ENCODE data around the gene PGLYRP4.

DNA sequence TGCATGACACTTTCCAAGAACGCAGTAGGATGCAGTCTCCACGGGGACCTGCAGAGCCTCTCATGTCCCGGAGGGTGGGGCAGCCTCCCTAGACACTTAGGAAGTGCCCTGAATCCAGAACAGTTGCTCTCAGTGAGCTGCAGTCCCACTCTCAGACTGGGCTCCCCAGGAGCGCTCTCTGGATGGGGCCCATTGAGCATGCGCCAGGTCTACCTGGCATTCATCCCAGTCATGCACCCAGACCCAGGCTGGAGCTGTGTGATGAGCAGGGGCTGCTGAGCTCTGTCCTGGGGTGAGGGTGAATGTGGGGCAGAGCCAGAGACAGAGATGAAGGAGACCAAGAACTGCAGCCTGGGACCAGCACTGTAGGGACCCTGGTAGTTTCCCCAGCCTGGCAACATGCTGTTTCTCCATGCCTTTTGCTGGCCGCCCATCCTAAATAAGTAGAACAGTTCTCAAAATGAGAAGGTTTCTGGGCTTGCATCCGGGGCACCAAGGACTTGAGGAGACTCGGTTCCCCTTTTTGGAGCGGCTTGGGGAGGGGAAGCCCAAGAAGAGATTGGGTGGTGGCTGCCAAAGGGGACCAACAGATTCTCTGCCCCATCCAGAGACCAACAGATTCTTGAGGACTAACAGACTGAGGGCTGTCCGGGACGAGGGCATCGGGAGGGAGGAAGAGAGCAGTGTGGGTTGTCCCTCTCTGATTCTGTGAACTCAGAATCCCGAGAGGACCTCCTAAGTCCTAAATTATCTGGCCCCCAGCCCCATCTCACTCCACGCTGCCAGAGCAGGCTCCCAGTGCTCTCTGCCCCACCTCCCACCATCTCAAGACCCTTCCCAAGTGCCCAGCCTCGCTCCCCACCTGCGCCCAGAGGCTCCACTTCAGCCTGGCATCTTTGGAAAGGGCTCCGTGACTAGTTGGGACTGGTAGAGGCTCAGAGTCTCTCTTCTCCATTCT is 1.0 kb upstream of the PGLYRP4 start:
- TF ChIP-seq, protein P1, sequence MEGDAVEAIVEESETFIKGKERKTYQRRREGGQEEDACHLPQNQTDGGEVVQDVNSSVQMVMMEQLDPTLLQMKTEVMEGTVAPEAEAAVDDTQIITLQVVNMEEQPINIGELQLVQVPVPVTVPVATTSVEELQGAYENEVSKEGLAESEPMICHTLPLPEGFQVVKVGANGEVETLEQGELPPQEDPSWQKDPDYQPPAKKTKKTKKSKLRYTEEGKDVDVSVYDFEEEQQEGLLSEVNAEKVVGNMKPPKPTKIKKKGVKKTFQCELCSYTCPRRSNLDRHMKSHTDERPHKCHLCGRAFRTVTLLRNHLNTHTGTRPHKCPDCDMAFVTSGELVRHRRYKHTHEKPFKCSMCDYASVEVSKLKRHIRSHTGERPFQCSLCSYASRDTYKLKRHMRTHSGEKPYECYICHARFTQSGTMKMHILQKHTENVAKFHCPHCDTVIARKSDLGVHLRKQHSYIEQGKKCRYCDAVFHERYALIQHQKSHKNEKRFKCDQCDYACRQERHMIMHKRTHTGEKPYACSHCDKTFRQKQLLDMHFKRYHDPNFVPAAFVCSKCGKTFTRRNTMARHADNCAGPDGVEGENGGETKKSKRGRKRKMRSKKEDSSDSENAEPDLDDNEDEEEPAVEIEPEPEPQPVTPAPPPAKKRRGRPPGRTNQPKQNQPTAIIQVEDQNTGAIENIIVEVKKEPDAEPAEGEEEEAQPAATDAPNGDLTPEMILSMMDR (IDR thresholded peaks at IDR 0.05; ENCODE audit: low read depth, low read length, missing input control), result no peak
- TF ChIP-seq YY1 (IDR thresholded peaks at IDR 0.05) (no peak), TAF1 (conservative IDR thresholded peaks at IDR 0.05) (no peak), RAD21 (IDR thresholded peaks at IDR 0.05) (no peak), HNF4G (IDR thresholded peaks at IDR 0.05) (no peak), EGR1 (IDR thresholded peaks at IDR 0.05; ENCODE audit: low read depth in 2 of 2) (no peak), FOXA1 (IDR thresholded peaks at IDR 0.05) (no peak)
- TF ChIP-seq, protein P2, sequence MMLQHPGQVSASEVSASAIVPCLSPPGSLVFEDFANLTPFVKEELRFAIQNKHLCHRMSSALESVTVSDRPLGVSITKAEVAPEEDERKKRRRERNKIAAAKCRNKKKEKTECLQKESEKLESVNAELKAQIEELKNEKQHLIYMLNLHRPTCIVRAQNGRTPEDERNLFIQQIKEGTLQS (IDR thresholded peaks at IDR 0.05), result no peak
- TF ChIP-seq, protein P3, sequence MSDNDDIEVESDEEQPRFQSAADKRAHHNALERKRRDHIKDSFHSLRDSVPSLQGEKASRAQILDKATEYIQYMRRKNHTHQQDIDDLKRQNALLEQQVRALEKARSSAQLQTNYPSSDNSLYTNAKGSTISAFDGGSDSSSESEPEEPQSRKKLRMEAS (IDR thresholded peaks at IDR 0.05), result no peak

Measured in liver (tissue), 3 donors.